ENCODE data around the gene OR2V2. TPM values are rescaled to one million over a fixed set of nuclear protein-coding genes. Genes with fewer than 3 reads are reported as not detected.
A peak's percentile ranks its signal among the peaks of the same experiment; 100 is the strongest.

Gene OR2V2
- polyA plus RNA-seq, 2 of the 4 experiments (the other 2 are of a cell fraction): not detected

GRCh38 chr5:181133083-181133482 is 14.3 kb upstream of the OR2V2 start:
- peak overlapping the region; percentile 74 to 88 for H3K27ac ChIP-seq
- POLR2A ChIA-PET: no interaction called here
- H3K4me2 ChIP-seq: peak overlapping the region; percentile 69

GRCh38 chr5:181133610-181134231 is 13.7 kb upstream of the OR2V2 start:
- DNase-seq (ENCODE audit: low read depth in 1 of 2, low spot score in 1 of 2): peak; percentile 82 to 94
- 23% methylated on average over 10 of the region's 10 CpGs for WGBS (ENCODE audit: missing lambda C conversion rate)
- ATAC-seq: peak; percentile 83 to 84
- ChIA-PET CTCF (interaction anchor here (0.8 to 2.2 kb wide), 10 partner anchors 10 to 331 kb away, joined by 3 to 6 read pairs (median 4); partner anchors contain the start of gene MGAT1), POLR2A (interaction anchor here (0.6 to 1.4 kb wide), 3 partner anchors 18 to 107 kb away, joined by 3 to 4 read pairs (median 4); no protein-coding TSS in a partner anchor)
- peak; percentile 94 for FAIRE-seq
- no peak overlapping the region for H3K4me3 ChIP-seq
- H3K27ac ChIP-seq: peak overlapping the region; percentile 74 to 88
- peaks cover 3% of the 10 kb centered on the region; the same call in 1 of the 3 replicates for H3K9me3 ChIP-seq
- H3K4me1 ChIP-seq: peaks cover 25% of the 10 kb centered on the region
- peak; percentile 42 for TF ChIP-seq FOSL2 (IDR thresholded peaks at IDR 0.05)
- TF ChIP-seq FOSL2 (CRISPR knock-in tag; IDR thresholded peaks at IDR 0.05): peak; percentile 80
- TF ChIP-seq, protein P1, sequence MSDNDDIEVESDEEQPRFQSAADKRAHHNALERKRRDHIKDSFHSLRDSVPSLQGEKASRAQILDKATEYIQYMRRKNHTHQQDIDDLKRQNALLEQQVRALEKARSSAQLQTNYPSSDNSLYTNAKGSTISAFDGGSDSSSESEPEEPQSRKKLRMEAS (IDR thresholded peaks at IDR 0.05): peak; percentile 40
- no peak; the same call in 1 of the 2 replicates for TF ChIP-seq KDM1A (IDR thresholded peaks at IDR 0.05; ENCODE audit: low read depth)
- TF ChIP-seq CEBPB (IDR thresholded peaks at IDR 0.05): no peak
- 0 out of 5 replicates have a peak, but pooled peaks of 1 of the 2 experiments have one; percentile 21 for TF ChIP-seq JUN (IDR thresholded peaks at IDR 0.05)
- TF ChIP-seq CBX8 (IDR thresholded peaks at IDR 0.05): no peak
- TF ChIP-seq EP300 (IDR thresholded peaks at IDR 0.05): no peak
- TF ChIP-seq NFE2L2 (conservative IDR thresholded peaks at IDR 0.05; ENCODE audit: low read length): peak; percentile 80
- 0 out of 2 replicates have a peak, but pooled peaks have one; percentile 7 for TF ChIP-seq JUNB (IDR thresholded peaks at IDR 0.05)
- TF ChIP-seq MAFK (IDR thresholded peaks at IDR 0.05; ENCODE audit: partially characterized antibody): peak; percentile 97
- TF ChIP-seq MYC (IDR thresholded peaks at IDR 0.05; ENCODE audit: borderline replicate concordance, low read length): no peak
- 0 out of 2 replicates have a peak, but pooled peaks have one; percentile 53 for TF ChIP-seq CHD4 (IDR thresholded peaks at IDR 0.05; ENCODE audit: borderline replicate concordance)
- TF ChIP-seq HDAC2 (IDR thresholded peaks at IDR 0.05): no peak
- TF ChIP-seq, protein P2, sequence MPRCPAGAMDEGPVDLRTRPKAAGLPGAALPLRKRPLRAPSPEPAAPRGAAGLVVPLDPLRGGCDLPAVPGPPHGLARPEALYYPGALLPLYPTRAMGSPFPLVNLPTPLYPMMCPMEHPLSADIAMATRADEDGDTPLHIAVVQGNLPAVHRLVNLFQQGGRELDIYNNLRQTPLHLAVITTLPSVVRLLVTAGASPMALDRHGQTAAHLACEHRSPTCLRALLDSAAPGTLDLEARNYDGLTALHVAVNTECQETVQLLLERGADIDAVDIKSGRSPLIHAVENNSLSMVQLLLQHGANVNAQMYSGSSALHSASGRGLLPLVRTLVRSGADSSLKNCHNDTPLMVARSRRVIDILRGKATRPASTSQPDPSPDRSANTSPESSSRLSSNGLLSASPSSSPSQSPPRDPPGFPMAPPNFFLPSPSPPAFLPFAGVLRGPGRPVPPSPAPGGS (IDR thresholded peaks at IDR 0.05): no peak
- peak overlapping the region; percentile 69 for H3K4me2 ChIP-seq

More at GRCh38 chr5:181133083-181133482, 14.3 kb upstream of the OR2V2 start:
- WGBS (ENCODE audit: missing lambda C conversion rate): 53% methylated on average over 3 of the region's 3 CpGs
- Histone ChIP-seq H3K4me1 (peaks cover 25% of the 10 kb centered on the region), H3K4me3 (no peak overlapping the region), H3K9me3 (peaks cover 3% of the 10 kb centered on the region; the same call in 1 of the 3 replicates)
- no peak for ATAC-seq
- CTCF ChIA-PET: interaction anchor here (0.9 to 2.2 kb wide), 6 partner anchors 9 to 331 kb away, joined by 3 to 6 read pairs (median 4); partner anchors contain the start of gene MGAT1
- no peak for DNase-seq (ENCODE audit: low read depth in 1 of 2, low spot score in 1 of 2)
- no peak for FAIRE-seq
- TF ChIP-seq, protein P2 (IDR thresholded peaks at IDR 0.05): no peak
- TF ChIP-seq RNF2 (IDR thresholded peaks at IDR 0.05; ENCODE audit: borderline replicate concordance, low read depth) (no peak), JUN (IDR thresholded peaks at IDR 0.05) (no peak), NFE2L2 (conservative IDR thresholded peaks at IDR 0.05; ENCODE audit: low read length) (no peak), ZNF302 (CRISPR knock-in tag; IDR thresholded peaks at IDR 0.05) (no peak), POLR2A (IDR thresholded peaks at IDR 0.05; ENCODE audit: low read length) (no peak), POLR2AphosphoS2 (conservative IDR thresholded peaks at IDR 0.05; ENCODE audit: low read length) (no peak), EHMT2 (IDR thresholded peaks at IDR 0.05; ENCODE audit: low read depth) (no peak), MYC (IDR thresholded peaks at IDR 0.05; ENCODE audit: borderline replicate concordance, low read length) (no peak), ESRRA (IDR thresholded peaks at IDR 0.05; ENCODE audit: borderline replicate concordance, low read length) (no peak)
